HepG2 (cell line): ENCODE data around the gene WDHD1. TPM values are rescaled to one million over a fixed set of nuclear protein-coding genes. Genes with fewer than 3 reads are reported as not detected.
A peak's percentile ranks its signal among the peaks of the same experiment; 100 is the strongest.

Source experiments
- CSRNP1 ChIP-seq: sonication (generic); formaldehyde crosslinking; IDR thresholded peaks from 2 replicates; pipeline ENCODE4 v1.8.1; 2023; ENCODE audit warnings: mild to moderate bottlenecking, missing genetic modification reagents
- DMTF1 ChIP-seq: sonication (generic); formaldehyde crosslinking; IDR thresholded peaks from 2 replicates; pipeline ENCODE4 v1.4.0; 2020; ENCODE audit warnings: mild to moderate bottlenecking, missing genetic modification reagents
- GABPA ChIP-seq, 2 experiments: IDR thresholded peaks; 2 replicates each; pipeline ENCODE4 v1.6.1; 2011 to 2016; ENCODE audit warnings: low read depth in 2 of 2, low read length in 1 of 2, missing biosample characterization in 1 of 2, missing genetic modification characterization in 1 of 2
- HHEX ChIP-seq: IDR thresholded peaks from 2 replicates; pipeline ENCODE4 v1.6.1; 2016; ENCODE audit warnings: control low read depth
- HNF1A ChIP-seq, 2 experiments: sonication (generic) in 1 of 2; formaldehyde crosslinking in 1 of 2; IDR thresholded peaks; 2 replicates each; pipeline versions ENCODE4 v1.4.0 to v1.6.1; 2016 to 2020; ENCODE audit warnings: borderline replicate concordance in 1 of 2, low read depth in 1 of 2, mild to moderate bottlenecking in 1 of 2, missing genetic modification reagents in 1 of 2
- KDM5A ChIP-seq: fragments of 200-600 bp; sonication (generic); IDR thresholded peaks from 2 replicates; pipeline ENCODE4 v1.7.0; 2018; ENCODE audit warnings: antibody characterized with exemption, mild to moderate bottlenecking, low read length, borderline replicate concordance
- U2AF1 ChIP-seq: fragments of 200-400 bp; formaldehyde crosslinking; optimal IDR thresholded peaks from 2 replicates; pipeline ENCODE3; 2017; ENCODE audit warnings: mild to moderate bottlenecking, low read depth, low read length
- ZBTB7B ChIP-seq: sonication (generic); formaldehyde crosslinking; IDR thresholded peaks from 2 replicates; pipeline ENCODE4 v1.4.0; 2020; ENCODE audit warnings: missing genetic modification reagents
- ZFP82 ChIP-seq: sonication (generic); formaldehyde crosslinking; IDR thresholded peaks from 2 replicates; pipeline ENCODE4 v1.5.1; 2020; ENCODE audit warnings: mild to moderate bottlenecking, missing genetic modification reagents, borderline replicate concordance
- ZMYM2 ChIP-seq: sonication (generic); formaldehyde crosslinking; IDR thresholded peaks from 2 replicates; pipeline ENCODE4 v1.8.0; 2022; ENCODE audit warnings: mild to moderate bottlenecking, missing genetic modification reagents
- ZMYM3 ChIP-seq: sonication (generic); formaldehyde crosslinking; IDR thresholded peaks from 2 replicates; pipeline ENCODE4 v1.5.1; 2020; ENCODE audit warnings: mild to moderate bottlenecking, missing genetic modification reagents
- ZNF501 ChIP-seq: sonication (generic); formaldehyde crosslinking; IDR thresholded peaks from 2 replicates; pipeline ENCODE4 v1.5.1; 2020; ENCODE audit warnings: mild to moderate bottlenecking, moderate library complexity, missing genetic modification reagents
- polyA plus RNA-seq, 8 experiments: library from polyadenylated mRNA; depleted of rRNA in 3 of 8; stranded (reverse) in 7 of 8; unstranded in 1 of 8; fragments of >200 nt; fragmentation: Illumina TruSeq in 4 of 8; extraction: Trizol in 4 of 8; gene quantifications; 2 replicates each; pipeline versions ENCODE4 v1.2.1 to v1.2.3, GENCODE V29; 2011 to 2016; ENCODE audit warnings: low read depth in 4 of 8, missing spikeins in 1 of 8, mixed read lengths in 1 of 8; ENCODE audit not compliant: insufficient read depth in 1 of 8
- total RNA-seq, 5 experiments: library from RNA; depleted of rRNA; stranded (reverse); fragments of >200 nt; fragmentation: Illumina TruSeq; extraction: Trizol; gene quantifications; 2 replicates each; pipeline ENCODE4 v1.2.3, GENCODE V29; 2016; ENCODE audit warnings: low read depth in 1 of 5
- TF ChIP-seq, protein P1 (sequence below): sonication (generic); formaldehyde crosslinking; IDR thresholded peaks from 2 replicates; pipeline ENCODE4 v1.4.0; 2020; ENCODE audit warnings: missing genetic modification reagents, low read depth, mild to moderate bottlenecking, borderline replicate concordance
- TF ChIP-seq, protein P2 (sequence below): fragments of 450-650 bp; IDR thresholded peaks from 2 replicates; pipeline ENCODE4 v1.6.1; 2017; ENCODE audit warnings: mild to moderate bottlenecking

WDHD1 gene
- total and polyA plus RNA-seq, 2 of the 13 experiments (the other 11 are each of a cell fraction or from before 2014, with no cell fraction given): 5.5 to 27.5 TPM

DNA sequence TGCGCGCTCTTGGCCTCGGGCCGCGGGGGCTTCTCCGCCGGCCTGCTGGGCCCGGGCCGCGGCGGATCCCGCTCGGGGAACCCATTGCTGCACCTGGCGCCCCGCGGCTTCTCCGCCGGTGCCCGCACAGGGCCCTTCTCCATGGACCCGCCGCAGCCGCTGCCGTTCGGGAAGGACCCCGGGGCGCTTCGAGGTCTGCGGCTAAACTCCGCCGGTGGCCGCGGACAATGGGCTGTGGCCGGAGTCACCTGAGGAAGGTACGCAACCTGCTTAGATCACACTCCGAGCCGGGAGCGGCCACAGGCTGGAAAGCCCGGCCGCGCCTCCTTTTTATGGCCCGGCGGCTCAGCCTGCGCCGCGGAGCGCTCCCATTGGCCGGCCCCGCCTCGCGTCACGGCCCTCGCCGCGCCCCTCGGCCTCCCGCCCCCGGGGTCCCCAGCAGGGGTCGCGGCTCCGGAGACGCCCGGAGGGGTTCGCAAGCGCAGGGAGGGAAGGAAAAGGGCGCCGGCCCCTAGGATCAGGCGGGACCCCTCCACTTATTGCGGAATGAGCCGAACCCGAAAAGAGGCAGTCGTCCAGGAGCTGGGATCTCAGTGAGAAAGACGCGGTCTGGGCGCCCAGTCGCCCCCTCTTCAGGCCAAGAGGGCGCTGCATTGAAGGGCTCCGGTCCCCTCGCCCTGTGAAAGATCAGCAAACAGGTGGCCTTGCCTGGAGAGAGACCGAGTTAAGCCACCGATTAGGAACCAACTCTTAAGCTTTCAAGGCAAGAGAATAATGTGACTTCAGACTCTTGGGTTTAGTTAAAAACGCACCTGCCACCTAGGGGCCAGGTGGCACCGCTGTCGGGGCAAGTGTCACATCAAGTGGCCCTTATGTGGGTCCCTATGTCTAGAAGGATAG is 124.1 kb downstream of the WDHD1 start, which contains the start of gene GCH1 (continued):
- TF ChIP-seq DMTF1 (CRISPR knock-in tag): no peak
- TF ChIP-seq, protein P1, sequence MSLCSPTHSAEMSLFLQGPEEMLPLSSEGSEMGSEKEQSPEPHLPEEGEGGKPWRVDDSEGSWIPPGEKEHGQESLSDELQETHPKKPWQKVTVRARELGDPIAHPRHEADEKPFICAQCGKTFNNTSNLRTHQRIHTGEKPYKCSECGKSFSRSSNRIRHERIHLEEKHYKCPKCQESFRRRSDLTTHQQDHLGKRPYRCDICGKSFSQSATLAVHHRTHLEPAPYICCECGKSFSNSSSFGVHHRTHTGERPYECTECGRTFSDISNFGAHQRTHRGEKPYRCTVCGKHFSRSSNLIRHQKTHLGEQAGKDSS: no peak
- no peak for TF ChIP-seq U2AF1
- TF ChIP-seq HHEX (CRISPR knock-in tag): no peak
- peak; percentile 35; the same call in 1 of the 2 replicates for TF ChIP-seq KDM5A
- TF ChIP-seq ZMYM2 (CRISPR knock-in tag): no peak
- peak; percentile 85; the same call in 1 of the 2 replicates for TF ChIP-seq ZFP82
- no peak for TF ChIP-seq GABPA (IDR thresholded peaks at IDR 0.05; ENCODE audit: low read depth, low read length)
- no peak for TF ChIP-seq GABPA (CRISPR knock-in tag; IDR thresholded peaks at IDR 0.05; ENCODE audit: low read depth)
- TF ChIP-seq ZMYM3: 0 out of 2 replicates have a peak, but pooled peaks have one; percentile 16
- TF ChIP-seq CSRNP1 (CRISPR knock-in tag): 0 out of 2 replicates have a peak, but pooled peaks have one; percentile 23
- no peak for TF ChIP-seq HNF1A (IDR thresholded peaks at IDR 0.05; ENCODE audit: low read depth)
- TF ChIP-seq HNF1A (CRISPR knock-in tag; IDR thresholded peaks at IDR 0.05; ENCODE audit: borderline replicate concordance): peak; percentile 33; the same call in 1 of the 2 replicates
- TF ChIP-seq, protein P2, sequence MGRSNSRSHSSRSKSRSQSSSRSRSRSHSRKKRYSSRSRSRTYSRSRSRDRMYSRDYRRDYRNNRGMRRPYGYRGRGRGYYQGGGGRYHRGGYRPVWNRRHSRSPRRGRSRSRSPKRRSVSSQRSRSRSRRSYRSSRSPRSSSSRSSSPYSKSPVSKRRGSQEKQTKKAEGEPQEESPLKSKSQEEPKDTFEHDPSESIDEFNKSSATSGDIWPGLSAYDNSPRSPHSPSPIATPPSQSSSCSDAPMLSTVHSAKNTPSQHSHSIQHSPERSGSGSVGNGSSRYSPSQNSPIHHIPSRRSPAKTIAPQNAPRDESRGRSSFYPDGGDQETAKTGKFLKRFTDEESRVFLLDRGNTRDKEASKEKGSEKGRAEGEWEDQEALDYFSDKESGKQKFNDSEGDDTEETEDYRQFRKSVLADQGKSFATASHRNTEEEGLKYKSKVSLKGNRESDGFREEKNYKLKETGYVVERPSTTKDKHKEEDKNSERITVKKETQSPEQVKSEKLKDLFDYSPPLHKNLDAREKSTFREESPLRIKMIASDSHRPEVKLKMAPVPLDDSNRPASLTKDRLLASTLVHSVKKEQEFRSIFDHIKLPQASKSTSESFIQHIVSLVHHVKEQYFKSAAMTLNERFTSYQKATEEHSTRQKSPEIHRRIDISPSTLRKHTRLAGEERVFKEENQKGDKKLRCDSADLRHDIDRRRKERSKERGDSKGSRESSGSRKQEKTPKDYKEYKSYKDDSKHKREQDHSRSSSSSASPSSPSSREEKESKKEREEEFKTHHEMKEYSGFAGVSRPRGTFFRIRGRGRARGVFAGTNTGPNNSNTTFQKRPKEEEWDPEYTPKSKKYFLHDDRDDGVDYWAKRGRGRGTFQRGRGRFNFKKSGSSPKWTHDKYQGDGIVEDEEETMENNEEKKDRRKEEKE: no peak
- no peak for TF ChIP-seq ZNF501
- TF ChIP-seq ZBTB7B: peak; percentile 80
